Measurements from ENCODE around the gene GBE1.
A peak's percentile ranks its signal among the peaks of the same experiment; 100 is the strongest.
"Not testable (repeated sequence)": the region's sequence is repeated elsewhere in the genome, so short reads cannot be mapped to it uniquely, and the experiment has no call there.

The GBE1 gene

GRCh38 chr3:81749265-81749664 is 12.2 kb downstream of the GBE1 start:
- no peak overlapping the region for H3K4me2 ChIP-seq (ENCODE audit: low read length, poor library complexity, severe bottlenecking)
- no peak overlapping the region for H2BK5ac ChIP-seq (ENCODE audit: low read depth, low read length, poor library complexity, severe bottlenecking)
- H4K8ac ChIP-seq (ENCODE audit: low read length), result no peak overlapping the region
- H2AFZ ChIP-seq (ENCODE audit: low read depth, low read length), result no peak overlapping the region
- no peak overlapping the region for H3K18ac ChIP-seq (ENCODE audit: low read depth in 1 of 2, low read length in 2 of 2)
- no peak overlapping the region for H2AK5ac ChIP-seq (ENCODE audit: low read length, severe bottlenecking)
- no peak overlapping the region for H3K4ac ChIP-seq (ENCODE audit: low read depth in 1 of 2, low read length in 2 of 2)
- no peak overlapping the region for H3K9ac ChIP-seq (ENCODE audit: low read length)
- no peak for DNase-seq
- no peak overlapping the region for H4K91ac ChIP-seq (ENCODE audit: low read length)
- H2BK15ac ChIP-seq (ENCODE audit: low read depth, poor library complexity, severe bottlenecking), result no peak overlapping the region
- H2BK12ac ChIP-seq (ENCODE audit: low read length in 2 of 2), result no peak overlapping the region
- WGBS, result no CpG with 5 or more reads among the region's 2 CpGs
- H3K27me3 ChIP-seq (ENCODE audit: control insufficient read depth in 1 of 2, insufficient read depth in 1 of 2, low read length in 2 of 2), result no peaks in the 10 kb centered on the region
- peaks cover under 1% of the 10 kb centered on the region for H3K9me3 ChIP-seq (ENCODE audit: control insufficient read depth, low read length)
- H3K36me3 ChIP-seq (ENCODE audit: control insufficient read depth in 1 of 2, insufficient read depth in 2 of 2, low read depth in 1 of 2, low read length in 2 of 2), result peaks cover 0 to 69% of the 10 kb centered on the region in 2 experiments
- H3K27ac ChIP-seq (ENCODE audit: low read length, poor library complexity, severe bottlenecking), result no peak overlapping the region
- H2BK120ac ChIP-seq (ENCODE audit: low read depth, low read length), result no peak overlapping the region
- H3K4me3 ChIP-seq (ENCODE audit: insufficient read depth in 1 of 2, low read depth in 1 of 2, low read length in 2 of 2), result no peak overlapping the region
- H3K14ac ChIP-seq (ENCODE audit: low read length in 2 of 2), result no peak overlapping the region
- H3K4me1 ChIP-seq (ENCODE audit: control insufficient read depth, insufficient read depth, low read depth, low read length), result no peaks in the 10 kb centered on the region
- H3K23ac ChIP-seq (ENCODE audit: low read length in 2 of 2), result no peak overlapping the region
- peaks cover 6% of the 10 kb centered on the region for H3K79me1 ChIP-seq (replicated peaks; ENCODE audit: low read length, poor library complexity, severe bottlenecking)

- 82% methylated on average over 4 of the region's 4 CpGs for WGBS
- not testable (repeated sequence) for H3K23ac ChIP-seq (ENCODE audit: low read length in 2 of 2); H3K14ac ChIP-seq (ENCODE audit: low read length in 2 of 2); H3K4ac ChIP-seq (ENCODE audit: low read depth in 1 of 2, low read length in 2 of 2); H4K91ac ChIP-seq (ENCODE audit: low read length); H2BK5ac ChIP-seq (ENCODE audit: low read depth, low read length, poor library complexity, severe bottlenecking); H3K9me3 ChIP-seq (ENCODE audit: control insufficient read depth, low read length); H3K4me3 ChIP-seq (ENCODE audit: insufficient read depth in 1 of 2, low read depth in 1 of 2, low read length in 2 of 2); H3K4me2 ChIP-seq (ENCODE audit: low read length, poor library complexity, severe bottlenecking); H2BK15ac ChIP-seq (ENCODE audit: low read depth, poor library complexity, severe bottlenecking); H2BK120ac ChIP-seq (ENCODE audit: low read depth, low read length); H2AFZ ChIP-seq (ENCODE audit: low read depth, low read length); H3K4me1 ChIP-seq (ENCODE audit: control insufficient read depth, insufficient read depth, low read depth, low read length); H3K27me3 ChIP-seq (ENCODE audit: control insufficient read depth in 1 of 2, insufficient read depth in 1 of 2, low read length in 2 of 2); H3K79me1 ChIP-seq (replicated peaks; ENCODE audit: low read length, poor library complexity, severe bottlenecking); H2AK5ac ChIP-seq (ENCODE audit: low read length, severe bottlenecking); H3K27ac ChIP-seq (ENCODE audit: low read length, poor library complexity, severe bottlenecking)
- peak overlapping the region in 1 of 2 experiments; percentile 2 for H3K18ac ChIP-seq (ENCODE audit: low read depth in 1 of 2, low read length in 2 of 2)
- H3K36me3 ChIP-seq (ENCODE audit: control insufficient read depth in 1 of 2, insufficient read depth in 2 of 2, low read depth in 1 of 2, low read length in 2 of 2), result peaks cover 0 to 49% of the 10 kb centered on the region in 2 experiments
- H4K8ac ChIP-seq (ENCODE audit: low read length), result peak overlapping the region; percentile 64
- peak; percentile 47 for DNase-seq
- peak overlapping the region; percentile 44 for H3K9ac ChIP-seq (ENCODE audit: low read length)
- H2BK12ac ChIP-seq (ENCODE audit: low read length in 2 of 2), result peak overlapping the region; percentile 77 to 78
These were observed 14.2 kb downstream of the GBE1 start for GRCh38 chr3:81747280-81747679.

GRCh38 chr3:81744366-81744765 is 17.1 kb downstream of the GBE1 start:
- Histone ChIP-seq H3K79me1 (replicated peaks; ENCODE audit: low read length, poor library complexity, severe bottlenecking) (peaks cover 2% of the 10 kb centered on the region), H3K14ac (ENCODE audit: low read length in 2 of 2) (no peak overlapping the region), H3K27me3 (ENCODE audit: control insufficient read depth in 1 of 2, insufficient read depth in 1 of 2, low read length in 2 of 2) (no peaks in the 10 kb centered on the region), H3K4me2 (ENCODE audit: low read length, poor library complexity, severe bottlenecking) (no peak overlapping the region), H3K23ac (ENCODE audit: low read length in 2 of 2) (no peak overlapping the region), H2AFZ (ENCODE audit: low read depth, low read length) (no peak overlapping the region), H3K4me3 (ENCODE audit: insufficient read depth in 1 of 2, low read depth in 1 of 2, low read length in 2 of 2) (no peak overlapping the region), H3K27ac (ENCODE audit: low read length, poor library complexity, severe bottlenecking) (peak overlapping the region; percentile 79), H3K9me3 (ENCODE audit: control insufficient read depth, low read length) (no peaks in the 10 kb centered on the region), H2BK12ac (ENCODE audit: low read length in 2 of 2) (no peak overlapping the region), H2BK5ac (ENCODE audit: low read depth, low read length, poor library complexity, severe bottlenecking) (no peak overlapping the region), H3K36me3 (ENCODE audit: control insufficient read depth in 1 of 2, insufficient read depth in 2 of 2, low read depth in 1 of 2, low read length in 2 of 2) (peaks cover 0 to 26% of the 10 kb centered on the region in 2 experiments), H3K18ac (ENCODE audit: low read depth in 1 of 2, low read length in 2 of 2) (no peak overlapping the region), H3K9ac (ENCODE audit: low read length) (peak overlapping the region; percentile 89), H3K4me1 (ENCODE audit: control insufficient read depth, insufficient read depth, low read depth, low read length) (no peaks in the 10 kb centered on the region), H4K8ac (ENCODE audit: low read length) (no peak overlapping the region), H2BK120ac (ENCODE audit: low read depth, low read length) (no peak overlapping the region), H2AK5ac (ENCODE audit: low read length, severe bottlenecking) (no peak overlapping the region), H4K91ac (ENCODE audit: low read length) (no peak overlapping the region), H3K4ac (ENCODE audit: low read depth in 1 of 2, low read length in 2 of 2) (no peak overlapping the region), H2BK15ac (ENCODE audit: low read depth, poor library complexity, severe bottlenecking) (no peak overlapping the region)
- peak; percentile 93 for DNase-seq

GRCh38 chr3:81743096-81744025 is 18.1 kb downstream of the GBE1 start:
- Histone ChIP-seq H3K4me3 (ENCODE audit: insufficient read depth in 1 of 2, low read depth in 1 of 2, low read length in 2 of 2) (peak overlapping the region in 1 of 2 experiments; percentile 21), H3K4me1 (ENCODE audit: control insufficient read depth, insufficient read depth, low read depth, low read length) (no peaks in the 10 kb centered on the region), H3K9ac (ENCODE audit: low read length) (peak overlapping the region; percentile 89), H3K79me1 (replicated peaks; ENCODE audit: low read length, poor library complexity, severe bottlenecking) (no peaks in the 10 kb centered on the region), H3K4me2 (ENCODE audit: low read length, poor library complexity, severe bottlenecking) (no peak overlapping the region), H2BK12ac (ENCODE audit: low read length in 2 of 2) (peak overlapping the region in 1 of 2 experiments; percentile 78), H4K91ac (ENCODE audit: low read length) (no peak overlapping the region), H3K23ac (ENCODE audit: low read length in 2 of 2) (no peak overlapping the region), H2BK120ac (ENCODE audit: low read depth, low read length) (no peak overlapping the region), H3K27me3 (ENCODE audit: control insufficient read depth in 1 of 2, insufficient read depth in 1 of 2, low read length in 2 of 2) (no peaks in the 10 kb centered on the region), H3K27ac (ENCODE audit: low read length, poor library complexity, severe bottlenecking) (peak overlapping the region; percentile 95), H3K36me3 (ENCODE audit: control insufficient read depth in 1 of 2, insufficient read depth in 2 of 2, low read depth in 1 of 2, low read length in 2 of 2) (peaks cover 0 to 26% of the 10 kb centered on the region in 2 experiments), H2AK5ac (ENCODE audit: low read length, severe bottlenecking) (peak overlapping the region; percentile 41), H2BK15ac (ENCODE audit: low read depth, poor library complexity, severe bottlenecking) (no peak overlapping the region), H3K9me3 (ENCODE audit: control insufficient read depth, low read length) (no peaks in the 10 kb centered on the region), H3K14ac (ENCODE audit: low read length in 2 of 2) (no peak overlapping the region), H2AFZ (ENCODE audit: low read depth, low read length) (no peak overlapping the region), H4K8ac (ENCODE audit: low read length) (no peak overlapping the region), H3K4ac (ENCODE audit: low read depth in 1 of 2, low read length in 2 of 2) (peak overlapping the region in 1 of 2 experiments; percentile 61), H2BK5ac (ENCODE audit: low read depth, low read length, poor library complexity, severe bottlenecking) (no peak overlapping the region), H3K18ac (ENCODE audit: low read depth in 1 of 2, low read length in 2 of 2) (peak overlapping the region in 1 of 2 experiments; percentile 62)
- DNase-seq, result peak; percentile 96
- 20% methylated on average over 5 of the region's 5 CpGs for WGBS

Measured in mesenchymal stem cell (in vitro differentiated cells and primary cell).